IMR-90 (cell line): ENCODE results near the gene MORC1. TPM values are rescaled to one million over a fixed set of nuclear protein-coding genes. Genes with fewer than 3 reads are reported as not detected.

ENCODE experiments used
- ATAC-seq: fragments of 200-7000 bp; cut with Tn5 transposase; 2 replicates; pipeline ENCODE4 v1.9.1; 2020; ENCODE audit warnings: low read depth, mild to moderate bottlenecking, moderate library complexity
- BruUV-seq: library from RNA; stranded (reverse); fragments of 400-500 nt; replicated peaks from 2 replicates; lab custom pipeline; 2021; lab: Mats Ljungman, UMichigan
- CTCF ChIA-PET: fragments of 300-600 bp; formaldehyde crosslinking; extraction: SDS; loops from one replicate; lab custom pipeline; 2021; ENCODE audit warnings: antibody characterized with exemption; lab: Yijun Ruan, JAX
- POLR2A ChIA-PET: fragments of 300-600 bp; sonication (Branson Sonifier 250); formaldehyde crosslinking; loops from one replicate; lab custom pipeline; 2022; ENCODE audit warnings: antibody characterized with exemption; ENCODE audit not compliant: unreplicated experiment; lab: Charles Lee
- DNase-seq: peaks from one replicate; pipeline ENCODE4 v3.0.0; 2013
- H2AFZ ChIP-seq: replicated peaks from 2 replicates; pipeline ENCODE3; 2013; ENCODE audit warnings: low read length, mild to moderate bottlenecking; ENCODE audit not compliant: poor library complexity
- H2AK5ac ChIP-seq: 2 replicates; pipeline ENCODE4 v1.6.1; 2013; ENCODE audit warnings: low read depth, low read length, inconsistent platforms
- H2AK9ac ChIP-seq: replicated peaks from 2 replicates; pipeline ENCODE3; 2013; ENCODE audit warnings: mild to moderate bottlenecking, low read depth, low read length, moderate library complexity; ENCODE audit not compliant: poor library complexity
- H2BK120ac ChIP-seq: 2 replicates; pipeline ENCODE4 v1.6.1; 2013; ENCODE audit warnings: low read depth, low read length, inconsistent platforms
- H2BK15ac ChIP-seq: 3 replicates; pipeline ENCODE4 v1.6.1; 2013; ENCODE audit warnings: low read depth, low read length, inconsistent platforms
- H2BK20ac ChIP-seq: 2 replicates; pipeline ENCODE4 v1.6.1; 2013; ENCODE audit warnings: low read depth, mild to moderate bottlenecking, inconsistent platforms, low read length, moderate library complexity
- H2BK5ac ChIP-seq: 2 replicates; pipeline ENCODE4 v1.6.1; 2013; ENCODE audit warnings: mild to moderate bottlenecking, low read depth, low read length, inconsistent platforms; ENCODE audit not compliant: poor library complexity, severe bottlenecking
- H3K14ac ChIP-seq: replicated peaks from 2 replicates; pipeline ENCODE4 v1.6.1; 2013; ENCODE audit warnings: low read depth, low read length, inconsistent platforms
- H3K18ac ChIP-seq: 2 replicates; pipeline ENCODE4 v1.6.1; 2013; ENCODE audit warnings: low read depth, low read length, control low read depth
- H3K23ac ChIP-seq: 2 replicates; pipeline ENCODE4 v1.6.1; 2013; ENCODE audit warnings: low read depth, low read length, inconsistent platforms
- H3K27ac ChIP-seq: 2 replicates; pipeline ENCODE4 v1.5.1; 2013; ENCODE audit warnings: mild to moderate bottlenecking, control low read depth, low read length; ENCODE audit not compliant: insufficient read depth
- H3K27me3 ChIP-seq: 2 replicates; pipeline ENCODE4 v1.6.1; 2013; ENCODE audit warnings: low read length; ENCODE audit not compliant: control insufficient read depth, insufficient read depth
- H3K36me3 ChIP-seq: 2 replicates; pipeline ENCODE4 v1.6.1; 2013; ENCODE audit warnings: low read length, mixed read lengths; ENCODE audit not compliant: control insufficient read depth, insufficient read depth
- H3K4ac ChIP-seq: 2 replicates; pipeline ENCODE4 v1.6.1; 2013; ENCODE audit warnings: low read depth, low read length, inconsistent platforms
- H3K4me1 ChIP-seq: 2 replicates; pipeline ENCODE4 v1.6.1; 2013; ENCODE audit warnings: low read length, mixed read lengths; ENCODE audit not compliant: control insufficient read depth, insufficient read depth
- H3K4me2 ChIP-seq: 2 replicates; pipeline ENCODE4 v1.6.1; 2013; ENCODE audit warnings: low read depth, mild to moderate bottlenecking, control low read depth, low read length, moderate library complexity
- H3K4me3 ChIP-seq: 2 replicates; pipeline ENCODE4 v1.5.1; 2013; ENCODE audit warnings: low read depth, mild to moderate bottlenecking, control low read depth, low read length, moderate library complexity; ENCODE audit not compliant: insufficient read depth
- H3K56ac ChIP-seq: 2 replicates; pipeline ENCODE4 v1.6.1; 2013; ENCODE audit warnings: low read length, inconsistent platforms; ENCODE audit not compliant: insufficient read depth; ENCODE audit errors: extremely low read depth
- H3K79me1 ChIP-seq, 2 experiments: 2 replicates each; pipeline ENCODE4 v1.6.1; 2013; ENCODE audit warnings: low read length in 2 of 2, inconsistent platforms in 1 of 2, low read depth in 1 of 2
- H3K9ac ChIP-seq: 2 replicates; pipeline ENCODE4 v1.6.1; 2013; ENCODE audit warnings: low read depth, low read length, control low read depth
- H3K9me1 ChIP-seq: 2 replicates; pipeline ENCODE4 v1.6.1; 2013; ENCODE audit warnings: low read length, inconsistent platforms; ENCODE audit not compliant: insufficient read depth
- H3K9me3 ChIP-seq: 2 replicates; pipeline ENCODE4 v1.6.1; 2013; ENCODE audit warnings: low read length; ENCODE audit not compliant: control insufficient read depth, insufficient read depth
- H4K20me1 ChIP-seq: 2 replicates; pipeline ENCODE4 v1.6.1; 2013; ENCODE audit warnings: low read length, inconsistent platforms; ENCODE audit not compliant: insufficient read depth
- H4K5ac ChIP-seq: 2 replicates; pipeline ENCODE4 v1.6.1; 2013; ENCODE audit warnings: mild to moderate bottlenecking, low read depth, low read length, control low read depth
- H4K8ac ChIP-seq, 2 experiments: 2 replicates each; pipeline ENCODE4 v1.6.1; 2013; ENCODE audit warnings: low read depth in 2 of 2, low read length in 2 of 2, control low read depth in 1 of 2, inconsistent platforms in 1 of 2
- H4K91ac ChIP-seq: 2 replicates; pipeline ENCODE4 v1.6.1; 2013; ENCODE audit warnings: low read depth, low read length, inconsistent platforms; ENCODE audit not compliant: insufficient read depth
- BHLHE40 ChIP-seq: fragments of 150-350 bp; IDR thresholded peaks from 2 replicates; pipeline ENCODE4 v1.6.1; 2016; ENCODE audit warnings: mild to moderate bottlenecking, low read depth, low read length
- CEBPB ChIP-seq: IDR thresholded peaks from 2 replicates; pipeline ENCODE4 v1.6.1; 2012; ENCODE audit warnings: low read depth, low read length, improper control_type of control experiment
- CHD1 ChIP-seq: IDR thresholded peaks from 2 replicates; pipeline ENCODE4 v1.6.1; 2012; ENCODE audit warnings: low read depth, low read length, improper control_type of control experiment
- CTCF ChIP-seq: conservative IDR thresholded peaks from 2 replicates; pipeline ENCODE4 v1.5.1; 2012; ENCODE audit warnings: mild to moderate bottlenecking, low read depth, low read length, improper control_type of control experiment
- FOS ChIP-seq: fragments of 150-350 bp; IDR thresholded peaks from 2 replicates; pipeline ENCODE4 v1.6.1; 2016; ENCODE audit warnings: low read depth, low read length
- MAFK ChIP-seq: IDR thresholded peaks from 2 replicates; pipeline ENCODE4 v1.6.1; 2012; ENCODE audit warnings: low read depth, low read length, improper control_type of control experiment
- MAZ ChIP-seq: IDR thresholded peaks from 2 replicates; pipeline ENCODE4 v1.6.1; 2012; ENCODE audit warnings: low read depth, mild to moderate bottlenecking, low read length, improper control_type of control experiment, moderate library complexity, borderline replicate concordance
- MXI1 ChIP-seq: IDR thresholded peaks from 2 replicates; pipeline ENCODE4 v1.6.1; 2012; ENCODE audit warnings: low read depth, mild to moderate bottlenecking, low read length, moderate library complexity, borderline replicate concordance
- NFE2L2 ChIP-seq: fragments of 150-350 bp; IDR thresholded peaks from 2 replicates; pipeline ENCODE4 v1.6.1; 2016; ENCODE audit warnings: low read depth, mild to moderate bottlenecking, low read length
- POLR2A ChIP-seq: IDR thresholded peaks from 2 replicates; pipeline ENCODE4 v1.6.1; 2012; ENCODE audit warnings: mild to moderate bottlenecking, low read depth, low read length
- RAD21 ChIP-seq: IDR thresholded peaks from 2 replicates; pipeline ENCODE4 v1.6.1; 2012; ENCODE audit warnings: low read length, improper control_type of control experiment
- RFX5 ChIP-seq: IDR thresholded peaks from 2 replicates; pipeline ENCODE4 v1.8.0; 2012; ENCODE audit warnings: low read depth, mild to moderate bottlenecking, low read length, moderate library complexity
- SMC3 ChIP-seq: fragments of 150-350 bp; IDR thresholded peaks from 2 replicates; pipeline ENCODE4 v1.6.1; 2016; ENCODE audit warnings: low read depth, mild to moderate bottlenecking, antibody characterized with exemption, low read length, moderate library complexity
- WGBS, 2 experiments: methylation state at CpG; one replicate each; pipeline versions ENCODE4 v1.1.5 to v1.1.7; 2013; ENCODE audit warnings: missing lambda C conversion rate in 2 of 2; ENCODE audit not compliant: insufficient read length in 1 of 2; ENCODE audit errors: extremely low coverage in 2 of 2; 5-methylcytosine and 5-hydroxymethylcytosine counted together
- dilution Hi-C: fragments of 300-500 bp; cut with HindIII; formaldehyde crosslinking; loops from one replicate; pipeline ENCODE4 v1.14.3; 2018; ENCODE audit warnings: low sequenced_read_pairs; ENCODE audit not compliant: unreplicated experiment
- in situ Hi-C: fragments of 300-500 bp; cut with MboI; formaldehyde crosslinking; loops from 3 replicates; pipeline ENCODE4 v1.14.3; 2019; ENCODE audit warnings: low sequenced_read_pairs, inconsistent platforms, mixed read lengths
- intact Hi-C: fragments of 100-400 bp; cut with micrococcal nuclease; formaldehyde crosslinking; loops from 2 replicates; pipeline ENCODE4 v1.10.0; 2022
- polyA plus RNA-seq, 3 experiments: library from polyadenylated mRNA; depleted of rRNA; stranded (reverse); fragments of >200 nt; gene quantifications; 2 replicates each; pipeline ENCODE4 v1.2.3, GENCODE V29; 2012; ENCODE audit warnings: low replicate concordance in 1 of 3
- total RNA-seq: library from RNA; depleted of rRNA; stranded (reverse); fragments of >200 nt; gene quantifications from 2 replicates; pipeline ENCODE4 v1.2.3, GENCODE V29; 2012
- TF ChIP-seq, protein P1 (sequence below): fragments of 150-350 bp; IDR thresholded peaks from 2 replicates; pipeline ENCODE4 v1.6.1; 2017; ENCODE audit warnings: mild to moderate bottlenecking, antibody characterized with exemption, low read length, low read depth
- TF ChIP-seq, protein P2 (sequence below): fragments of 150-350 bp; IDR thresholded peaks from 2 replicates; pipeline ENCODE4 v1.6.1; 2016; ENCODE audit warnings: low read depth, mild to moderate bottlenecking, low read length, moderate library complexity, borderline replicate concordance

MORC1 gene
- total and polyA plus RNA-seq, 2 of the 4 experiments (the other 2 are of a cell fraction), result not detected

DNA sequence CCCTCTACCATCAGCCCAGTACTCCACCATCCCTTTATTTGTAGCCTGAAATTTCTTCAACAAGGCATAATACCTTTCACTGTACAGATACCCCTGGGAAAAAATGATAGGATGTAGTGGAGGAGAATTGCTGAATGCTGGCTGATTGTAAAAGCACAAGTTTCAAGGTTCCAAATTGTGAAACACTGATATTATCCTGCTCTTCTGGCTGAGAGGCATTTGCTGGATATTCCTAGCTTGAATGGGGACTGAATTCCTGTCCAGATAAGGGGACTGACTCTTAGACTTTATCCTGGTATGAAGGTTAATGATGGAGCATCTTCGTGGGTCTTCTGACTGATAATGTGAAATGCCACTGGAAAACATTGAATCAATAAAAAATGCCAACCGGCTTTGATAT lies 9.6 kb upstream of the MORC1 start:
- Histone ChIP-seq H3K4me2 (no peak overlapping the region), H3K9ac (no peak overlapping the region), H4K8ac (no peak overlapping the region), H4K91ac (no peak overlapping the region), H3K79me1 (no peaks in the 10 kb centered on the region), H2AFZ (no peak overlapping the region), H3K18ac (no peak overlapping the region), H2BK20ac (no peak overlapping the region), H2BK120ac (no peak overlapping the region), H3K27ac (no peak overlapping the region), H3K36me3 (no peaks in the 10 kb centered on the region), H3K9me3 (no peaks in the 10 kb centered on the region; the same call in 1 of the 2 replicates), H2BK5ac (no peak overlapping the region), H4K20me1 (no peaks in the 10 kb centered on the region), H3K23ac (no peak overlapping the region), H2BK15ac (no peak overlapping the region), H3K27me3 (no peaks in the 10 kb centered on the region), H3K9me1 (no peaks in the 10 kb centered on the region), H2AK5ac (no peak overlapping the region), H3K56ac (no peak overlapping the region), H3K14ac (no peak overlapping the region), H4K5ac (no peak overlapping the region), H2AK9ac (no peak overlapping the region), H3K4ac (no peak overlapping the region), H3K4me3 (no peak overlapping the region), H3K4me1 (no peaks in the 10 kb centered on the region)
- dilution Hi-C loops, result no loop called here
- TF ChIP-seq, protein P1, sequence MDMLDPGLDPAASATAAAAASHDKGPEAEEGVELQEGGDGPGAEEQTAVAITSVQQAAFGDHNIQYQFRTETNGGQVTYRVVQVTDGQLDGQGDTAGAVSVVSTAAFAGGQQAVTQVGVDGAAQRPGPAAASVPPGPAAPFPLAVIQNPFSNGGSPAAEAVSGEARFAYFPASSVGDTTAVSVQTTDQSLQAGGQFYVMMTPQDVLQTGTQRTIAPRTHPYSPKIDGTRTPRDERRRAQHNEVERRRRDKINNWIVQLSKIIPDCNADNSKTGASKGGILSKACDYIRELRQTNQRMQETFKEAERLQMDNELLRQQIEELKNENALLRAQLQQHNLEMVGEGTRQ, result no peak
- TF ChIP-seq MAZ (no peak), MAFK (no peak), POLR2A (no peak), FOS (no peak), BHLHE40 (no peak), RFX5 (no peak), NFE2L2 (no peak), SMC3 (no peak), MXI1 (no peak), CHD1 (no peak), RAD21 (no peak), CEBPB (no peak), CTCF (no peak)
- TF ChIP-seq, protein P2, sequence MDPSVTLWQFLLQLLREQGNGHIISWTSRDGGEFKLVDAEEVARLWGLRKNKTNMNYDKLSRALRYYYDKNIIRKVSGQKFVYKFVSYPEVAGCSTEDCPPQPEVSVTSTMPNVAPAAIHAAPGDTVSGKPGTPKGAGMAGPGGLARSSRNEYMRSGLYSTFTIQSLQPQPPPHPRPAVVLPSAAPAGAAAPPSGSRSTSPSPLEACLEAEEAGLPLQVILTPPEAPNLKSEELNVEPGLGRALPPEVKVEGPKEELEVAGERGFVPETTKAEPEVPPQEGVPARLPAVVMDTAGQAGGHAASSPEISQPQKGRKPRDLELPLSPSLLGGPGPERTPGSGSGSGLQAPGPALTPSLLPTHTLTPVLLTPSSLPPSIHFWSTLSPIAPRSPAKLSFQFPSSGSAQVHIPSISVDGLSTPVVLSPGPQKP, result no peak
- DNase-seq (no peak), ATAC-seq (no peak)
- 0% methylated on average over 1 of the region's 2 CpGs; no CpG with 5 or more reads in 1 of the 2 experiments for WGBS, 2 experiments
- POLR2A ChIA-PET, result no interaction called here
- intact Hi-C loops, result no loop called here
- BruUV-seq, result no TSS peak
- CTCF ChIA-PET, result no interaction called here
- in situ Hi-C loops, result no loop called here
